22Rv1 (cell line): ENCODE data around the gene RPS6KA6.

Experiments
- ZFX ChIP-seq: fragments of 450-650 bp; IDR thresholded peaks from 2 replicates; pipeline ENCODE4 v1.6.1; 2017; ENCODE audit warnings: antibody characterized with exemption, borderline replicate concordance
- TF ChIP-seq, protein P1 (sequence below): fragments of 450-650 bp; IDR thresholded peaks from 2 replicates; pipeline ENCODE4 v1.5.1; 2017; ENCODE audit warnings: mild to moderate bottlenecking

DNA sequence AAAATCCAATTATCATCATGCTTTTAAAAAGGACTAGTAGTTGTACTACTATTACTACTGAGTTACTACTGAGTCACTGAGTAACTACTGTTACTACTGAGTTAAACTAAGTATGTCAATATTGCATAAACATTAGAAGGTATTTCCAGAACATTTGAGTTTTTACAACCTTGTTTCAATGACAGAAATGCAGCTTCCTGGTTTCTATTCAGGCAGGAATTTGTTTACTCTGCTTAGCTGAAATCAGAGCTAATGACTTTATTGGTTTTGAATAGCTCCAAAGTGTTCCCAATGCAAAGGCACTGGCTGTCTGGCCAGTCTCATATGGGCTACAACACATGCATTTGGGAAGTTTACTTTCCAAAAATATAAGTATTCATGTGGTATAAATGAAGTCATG lies 12.0 kb downstream of the RPS6KA6 start:
- TF ChIP-seq, protein P1, sequence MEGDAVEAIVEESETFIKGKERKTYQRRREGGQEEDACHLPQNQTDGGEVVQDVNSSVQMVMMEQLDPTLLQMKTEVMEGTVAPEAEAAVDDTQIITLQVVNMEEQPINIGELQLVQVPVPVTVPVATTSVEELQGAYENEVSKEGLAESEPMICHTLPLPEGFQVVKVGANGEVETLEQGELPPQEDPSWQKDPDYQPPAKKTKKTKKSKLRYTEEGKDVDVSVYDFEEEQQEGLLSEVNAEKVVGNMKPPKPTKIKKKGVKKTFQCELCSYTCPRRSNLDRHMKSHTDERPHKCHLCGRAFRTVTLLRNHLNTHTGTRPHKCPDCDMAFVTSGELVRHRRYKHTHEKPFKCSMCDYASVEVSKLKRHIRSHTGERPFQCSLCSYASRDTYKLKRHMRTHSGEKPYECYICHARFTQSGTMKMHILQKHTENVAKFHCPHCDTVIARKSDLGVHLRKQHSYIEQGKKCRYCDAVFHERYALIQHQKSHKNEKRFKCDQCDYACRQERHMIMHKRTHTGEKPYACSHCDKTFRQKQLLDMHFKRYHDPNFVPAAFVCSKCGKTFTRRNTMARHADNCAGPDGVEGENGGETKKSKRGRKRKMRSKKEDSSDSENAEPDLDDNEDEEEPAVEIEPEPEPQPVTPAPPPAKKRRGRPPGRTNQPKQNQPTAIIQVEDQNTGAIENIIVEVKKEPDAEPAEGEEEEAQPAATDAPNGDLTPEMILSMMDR: no peak
- TF ChIP-seq ZFX: no peak
